ENCODE data around the gene BCAS1.

DNA sequence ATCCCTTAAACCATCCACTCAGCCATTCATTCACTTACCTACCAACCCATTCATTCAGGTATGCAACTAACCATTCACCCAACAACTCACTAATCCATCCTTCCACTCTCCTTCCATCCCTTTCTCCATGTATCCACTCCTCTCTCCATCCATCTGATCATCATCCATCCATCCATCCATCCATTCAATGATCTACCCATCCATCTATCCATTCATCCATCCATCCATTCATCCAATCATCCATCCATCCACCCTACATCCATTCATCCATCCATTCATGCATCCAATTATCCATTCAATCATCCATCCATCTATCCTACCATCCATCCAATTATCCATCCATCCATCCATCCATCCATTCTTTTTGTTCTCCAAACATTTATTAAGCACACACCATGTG, 13.8 kb upstream of the BCAS1 start:
- TF ChIP-seq, protein P1, sequence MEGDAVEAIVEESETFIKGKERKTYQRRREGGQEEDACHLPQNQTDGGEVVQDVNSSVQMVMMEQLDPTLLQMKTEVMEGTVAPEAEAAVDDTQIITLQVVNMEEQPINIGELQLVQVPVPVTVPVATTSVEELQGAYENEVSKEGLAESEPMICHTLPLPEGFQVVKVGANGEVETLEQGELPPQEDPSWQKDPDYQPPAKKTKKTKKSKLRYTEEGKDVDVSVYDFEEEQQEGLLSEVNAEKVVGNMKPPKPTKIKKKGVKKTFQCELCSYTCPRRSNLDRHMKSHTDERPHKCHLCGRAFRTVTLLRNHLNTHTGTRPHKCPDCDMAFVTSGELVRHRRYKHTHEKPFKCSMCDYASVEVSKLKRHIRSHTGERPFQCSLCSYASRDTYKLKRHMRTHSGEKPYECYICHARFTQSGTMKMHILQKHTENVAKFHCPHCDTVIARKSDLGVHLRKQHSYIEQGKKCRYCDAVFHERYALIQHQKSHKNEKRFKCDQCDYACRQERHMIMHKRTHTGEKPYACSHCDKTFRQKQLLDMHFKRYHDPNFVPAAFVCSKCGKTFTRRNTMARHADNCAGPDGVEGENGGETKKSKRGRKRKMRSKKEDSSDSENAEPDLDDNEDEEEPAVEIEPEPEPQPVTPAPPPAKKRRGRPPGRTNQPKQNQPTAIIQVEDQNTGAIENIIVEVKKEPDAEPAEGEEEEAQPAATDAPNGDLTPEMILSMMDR (IDR thresholded peaks at IDR 0.05; ENCODE audit: insufficient read depth, low read length), result no peak
- TF ChIP-seq POLR2AphosphoS5 (IDR thresholded peaks at IDR 0.05; ENCODE audit: low read depth) (no peak), SPI1 (IDR thresholded peaks at IDR 0.05; ENCODE audit: borderline replicate concordance, low read depth) (no peak)
- TF ChIP-seq, protein P2, sequence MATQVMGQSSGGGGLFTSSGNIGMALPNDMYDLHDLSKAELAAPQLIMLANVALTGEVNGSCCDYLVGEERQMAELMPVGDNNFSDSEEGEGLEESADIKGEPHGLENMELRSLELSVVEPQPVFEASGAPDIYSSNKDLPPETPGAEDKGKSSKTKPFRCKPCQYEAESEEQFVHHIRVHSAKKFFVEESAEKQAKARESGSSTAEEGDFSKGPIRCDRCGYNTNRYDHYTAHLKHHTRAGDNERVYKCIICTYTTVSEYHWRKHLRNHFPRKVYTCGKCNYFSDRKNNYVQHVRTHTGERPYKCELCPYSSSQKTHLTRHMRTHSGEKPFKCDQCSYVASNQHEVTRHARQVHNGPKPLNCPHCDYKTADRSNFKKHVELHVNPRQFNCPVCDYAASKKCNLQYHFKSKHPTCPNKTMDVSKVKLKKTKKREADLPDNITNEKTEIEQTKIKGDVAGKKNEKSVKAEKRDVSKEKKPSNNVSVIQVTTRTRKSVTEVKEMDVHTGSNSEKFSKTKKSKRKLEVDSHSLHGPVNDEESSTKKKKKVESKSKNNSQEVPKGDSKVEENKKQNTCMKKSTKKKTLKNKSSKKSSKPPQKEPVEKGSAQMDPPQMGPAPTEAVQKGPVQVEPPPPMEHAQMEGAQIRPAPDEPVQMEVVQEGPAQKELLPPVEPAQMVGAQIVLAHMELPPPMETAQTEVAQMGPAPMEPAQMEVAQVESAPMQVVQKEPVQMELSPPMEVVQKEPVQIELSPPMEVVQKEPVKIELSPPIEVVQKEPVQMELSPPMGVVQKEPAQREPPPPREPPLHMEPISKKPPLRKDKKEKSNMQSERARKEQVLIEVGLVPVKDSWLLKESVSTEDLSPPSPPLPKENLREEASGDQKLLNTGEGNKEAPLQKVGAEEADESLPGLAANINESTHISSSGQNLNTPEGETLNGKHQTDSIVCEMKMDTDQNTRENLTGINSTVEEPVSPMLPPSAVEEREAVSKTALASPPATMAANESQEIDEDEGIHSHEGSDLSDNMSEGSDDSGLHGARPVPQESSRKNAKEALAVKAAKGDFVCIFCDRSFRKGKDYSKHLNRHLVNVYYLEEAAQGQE (IDR thresholded peaks at IDR 0.05; ENCODE audit: insufficient replicate concordance, low read depth), result no peak
